M059J (cell line): ENCODE results near the gene SPATA24. TPM values are rescaled to one million over a fixed set of nuclear protein-coding genes. Genes with fewer than 3 reads are reported as not detected.
A peak's percentile ranks its signal among the peaks of the same experiment; 100 is the strongest.
"Not testable (repeated sequence)": the region's sequence is repeated elsewhere in the genome, so short reads cannot be mapped to it uniquely, and the experiment has no call there.

Experiments used
- DNase-seq: peaks from one replicate; pipeline ENCODE4 v3.0.0-alpha.2; 2012; ENCODE audit warnings: low read depth
- total RNA-seq: library from RNA; depleted of rRNA; stranded (reverse); fragments of >200 nt; shearing (Covaris generic); gene quantifications from 2 replicates; pipeline ENCODE4 v1.2.3, GENCODE V29; 2014

The SPATA24 gene
- total RNA-seq, 1 experiment from 2014 or later, result 6.3 TPM

DNA sequence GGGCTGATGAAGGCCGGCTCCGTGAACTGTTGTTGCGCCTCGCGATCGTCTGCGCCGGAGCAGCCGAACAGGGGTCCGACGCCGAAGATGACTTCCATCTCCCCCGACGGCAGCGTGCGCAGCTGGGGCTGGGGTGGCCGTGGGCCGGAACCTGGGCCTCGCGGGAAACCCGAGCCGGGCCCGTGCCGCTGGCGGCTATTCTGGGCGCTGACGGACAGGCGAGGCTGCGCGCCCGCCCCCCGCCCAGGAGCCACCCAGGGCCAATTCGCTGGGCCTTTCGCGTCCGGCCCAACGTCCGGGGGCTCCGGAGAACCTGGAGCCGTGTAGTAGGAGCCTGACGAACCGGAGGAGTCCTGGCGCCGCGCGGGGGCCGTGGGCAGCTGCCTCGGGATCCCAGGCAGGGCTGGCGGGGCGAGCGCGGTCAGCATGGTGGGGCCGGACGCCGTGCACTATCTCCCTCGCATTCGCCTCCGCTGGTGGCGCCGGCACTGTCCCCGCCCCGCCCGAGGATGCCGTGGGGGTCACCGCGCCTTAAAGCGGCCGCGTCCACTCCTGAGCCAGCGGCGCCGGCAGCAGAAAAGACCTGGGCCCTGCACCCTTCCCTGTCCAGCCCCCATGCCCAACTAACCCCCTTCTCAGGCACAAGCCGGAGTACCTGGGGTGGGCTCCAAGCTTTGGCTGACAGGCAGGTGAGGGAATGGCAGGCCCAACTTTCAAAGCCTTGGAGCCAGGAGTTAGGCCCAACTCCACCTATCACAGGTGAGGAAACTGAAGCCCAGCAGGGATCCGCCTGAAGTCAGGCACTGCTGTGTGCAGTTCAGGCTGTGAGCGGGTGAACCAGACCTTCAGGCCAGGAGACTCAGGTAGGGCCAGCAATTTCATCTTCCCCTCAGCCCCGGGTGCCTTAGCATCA, 9.0 kb downstream of the SPATA24 start, which contains the start of gene PROB1:
Gene PROB1 (minus strand): TSS at position 451 of the 913 bp plus-strand sequence. CDS start 23 bp downstream, at position 428.
- no peak for DNase-seq

DNA sequence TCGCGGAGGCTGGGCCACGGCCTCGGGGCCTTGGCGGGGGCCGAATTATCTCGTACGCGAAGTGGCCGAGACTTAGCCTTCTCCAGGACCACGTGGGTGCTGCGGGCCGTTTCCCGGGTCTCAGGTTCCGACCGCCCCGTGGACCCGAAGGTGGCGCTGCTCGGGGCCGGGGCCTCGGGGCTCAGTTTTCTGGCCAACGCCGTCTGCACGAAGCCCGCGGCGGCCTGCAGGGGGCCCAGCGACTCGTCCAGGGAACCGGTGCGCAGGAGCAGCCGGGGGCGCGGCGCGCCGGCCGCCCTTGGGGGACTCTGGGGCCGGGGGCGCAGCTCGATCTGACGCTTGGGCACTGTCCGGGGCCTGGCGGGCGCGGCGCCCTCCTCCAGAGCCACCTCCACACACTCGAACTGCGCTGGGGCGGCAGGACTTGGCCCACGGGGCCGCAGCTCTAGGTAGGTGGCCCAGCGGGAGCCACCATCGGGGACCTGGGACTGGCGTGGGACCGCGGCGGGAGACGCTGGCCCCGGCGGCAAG, 9.7 kb downstream of the SPATA24 start:
- DNase-seq, result no peak

DNA sequence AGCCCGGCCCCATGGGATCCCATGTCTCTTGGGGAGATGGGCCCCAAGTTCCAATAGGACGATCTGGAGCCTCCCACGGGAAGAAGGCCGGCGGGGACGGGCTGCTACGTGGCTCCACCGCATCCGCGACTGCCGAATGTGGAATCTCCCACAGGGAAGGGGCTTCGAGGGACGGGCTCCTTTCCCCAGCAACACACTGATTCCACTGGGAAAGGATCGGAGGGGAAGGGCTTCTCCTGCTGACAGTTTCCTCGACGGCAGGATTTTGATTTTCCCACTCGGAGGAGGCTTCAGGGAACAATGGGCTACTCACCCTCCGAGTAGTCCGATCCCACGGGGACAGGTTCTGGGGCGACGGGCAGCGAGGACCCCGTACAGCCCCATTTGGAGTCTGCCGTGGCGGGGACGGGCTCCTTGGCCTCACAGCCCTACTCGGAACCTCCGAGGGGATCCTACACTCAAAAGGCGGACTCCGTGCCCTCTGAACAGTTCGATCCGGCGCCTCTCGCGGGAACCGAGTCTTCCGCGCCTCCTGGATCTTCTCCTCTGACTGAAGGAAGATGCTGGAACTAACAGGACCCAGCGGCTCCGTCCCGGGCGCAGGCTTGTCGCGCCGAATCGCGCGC, 10.3 kb downstream of the SPATA24 start:
- no peak for DNase-seq

DNA sequence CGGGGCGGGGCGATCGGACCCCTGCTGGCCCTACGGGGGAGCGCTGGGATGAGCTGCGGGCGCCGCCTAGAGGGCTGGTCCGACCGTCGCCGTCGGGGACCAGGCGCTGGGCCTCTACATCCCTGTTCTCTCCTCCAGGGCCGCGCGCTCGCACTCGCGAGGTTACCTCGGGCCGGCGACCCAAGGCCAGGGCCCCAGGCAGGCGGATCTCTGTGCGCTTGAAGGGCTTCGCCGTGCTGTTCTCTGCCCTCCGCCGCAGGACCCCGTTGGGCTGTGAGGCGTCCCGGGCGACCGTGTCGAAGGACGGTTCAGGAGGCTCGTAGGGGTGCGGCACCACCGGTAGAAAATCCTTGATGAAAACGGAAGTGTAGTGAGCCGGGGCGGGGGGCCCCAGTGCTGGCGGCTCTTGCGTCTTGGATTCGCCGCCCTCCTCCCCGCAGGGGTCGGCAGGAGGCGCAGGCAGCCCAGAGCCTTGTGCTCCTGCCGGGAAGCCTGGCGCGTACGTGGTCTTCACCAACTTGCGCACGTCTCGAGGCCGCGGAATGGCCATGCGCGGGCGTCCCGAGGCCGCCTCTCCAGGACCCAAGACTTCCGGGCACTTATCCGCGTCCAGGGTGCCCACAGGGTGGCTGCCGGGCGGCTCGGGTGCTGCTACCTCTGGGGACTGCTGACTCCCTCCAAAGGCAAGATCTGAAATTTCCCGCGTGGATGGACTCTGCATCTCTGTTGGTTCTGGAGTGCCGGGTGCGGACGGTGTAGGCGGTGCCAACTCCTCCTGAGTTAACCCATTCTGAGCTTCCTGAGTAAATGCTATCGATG, 11.0 kb downstream of the SPATA24 start:
- no peak for DNase-seq

DNA sequence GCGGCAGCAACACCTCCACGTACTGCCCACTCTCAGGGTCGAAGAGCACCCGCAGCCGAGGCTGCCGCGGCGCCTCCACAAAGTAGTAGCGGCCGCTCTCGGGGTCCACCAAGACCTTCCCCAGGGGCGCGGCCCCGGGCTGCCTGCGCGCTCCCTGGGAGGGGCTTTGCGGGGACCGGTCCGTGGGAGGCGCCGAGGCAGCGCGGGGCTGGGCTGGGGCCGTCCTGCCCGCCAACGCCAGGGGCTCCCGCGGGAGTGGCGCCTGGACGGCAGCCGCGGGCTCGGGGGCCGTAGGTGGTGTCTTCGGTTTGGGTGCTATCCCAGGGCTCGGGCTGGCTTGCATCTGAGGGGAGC, 11.6 kb downstream of the SPATA24 start:
- DNase-seq, result no peak

DNA sequence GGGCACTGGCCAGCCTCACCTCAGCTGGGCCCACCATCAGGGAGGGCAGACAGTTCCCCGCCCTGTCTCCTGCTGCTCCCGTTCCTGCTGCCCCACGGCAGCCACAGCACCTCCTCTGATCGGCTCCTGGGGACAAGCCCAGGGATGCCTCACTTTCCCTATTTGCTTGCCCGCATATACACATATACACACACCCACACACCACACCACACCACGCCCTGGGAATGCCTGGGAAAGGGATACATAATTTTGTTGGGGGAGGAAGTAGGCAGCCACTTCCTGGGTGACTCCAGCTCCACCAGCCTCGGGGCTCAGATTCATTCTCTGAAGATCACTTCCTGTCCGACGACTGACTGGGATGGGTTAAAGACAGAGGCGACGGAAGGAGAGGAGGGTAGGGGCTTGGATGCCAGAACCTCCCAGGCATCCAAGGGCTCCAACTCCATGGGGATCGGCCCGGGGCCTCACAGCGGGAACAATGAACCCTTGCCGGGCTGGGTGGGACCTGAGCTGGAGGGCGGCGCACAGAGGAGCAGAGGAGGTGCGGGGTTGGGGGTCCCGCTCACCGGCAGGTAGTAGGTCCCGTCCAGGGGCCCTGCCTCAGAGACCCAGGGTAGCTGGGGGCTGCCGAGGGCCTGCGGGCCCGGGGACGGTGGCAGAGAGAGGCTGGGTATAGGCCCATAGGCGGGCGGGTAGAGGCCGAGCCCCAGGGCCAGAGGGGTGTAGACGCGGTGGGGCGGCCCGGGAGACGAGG, 12.1 kb downstream of the SPATA24 start:
- peak; percentile 57 for DNase-seq

DNA sequence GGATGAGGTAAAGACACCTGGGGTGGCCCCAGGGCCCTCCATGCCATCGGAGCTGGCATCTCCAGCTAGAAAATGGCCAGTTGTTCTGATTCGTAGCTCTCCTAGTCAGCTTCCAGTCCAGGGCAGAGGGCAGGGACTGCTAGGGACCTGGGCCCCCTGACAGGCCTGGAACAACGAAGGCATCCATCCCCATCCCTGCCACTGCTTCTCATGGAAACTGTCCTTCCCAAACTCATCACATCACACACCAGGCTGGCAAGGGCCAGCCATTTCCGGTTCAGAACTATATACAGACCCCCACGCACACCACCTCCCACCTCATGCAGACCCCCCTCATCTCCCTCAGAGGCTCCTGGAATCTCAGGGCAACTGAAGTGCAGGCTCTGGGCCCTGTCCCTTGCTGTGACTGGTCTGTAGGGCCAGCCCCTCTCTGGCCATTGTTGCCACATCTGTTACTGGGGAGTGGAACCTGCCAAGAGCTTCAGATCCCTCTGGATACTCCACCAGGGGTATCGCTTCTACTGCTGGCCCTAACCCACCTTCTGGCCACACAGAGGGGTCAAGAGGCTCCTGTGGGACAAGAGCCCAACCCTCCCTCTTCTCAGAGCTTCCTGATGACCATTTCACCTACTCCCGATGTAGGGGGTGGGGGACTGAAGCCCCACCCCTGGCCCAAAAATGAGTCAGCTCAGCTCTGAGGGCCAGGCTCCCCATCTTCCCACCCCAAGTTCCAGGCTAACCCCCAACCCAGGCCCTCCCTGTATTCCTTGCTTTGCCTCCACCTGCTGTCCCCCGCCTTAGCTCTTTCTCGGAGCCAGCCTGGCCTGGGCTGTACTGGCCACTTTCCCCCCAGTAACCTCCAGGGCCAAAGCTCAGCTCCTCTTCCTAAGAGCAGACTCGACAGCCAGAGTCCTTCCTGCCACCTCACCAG, 13.0 kb downstream of the SPATA24 start:
- DNase-seq, result no peak

DNA sequence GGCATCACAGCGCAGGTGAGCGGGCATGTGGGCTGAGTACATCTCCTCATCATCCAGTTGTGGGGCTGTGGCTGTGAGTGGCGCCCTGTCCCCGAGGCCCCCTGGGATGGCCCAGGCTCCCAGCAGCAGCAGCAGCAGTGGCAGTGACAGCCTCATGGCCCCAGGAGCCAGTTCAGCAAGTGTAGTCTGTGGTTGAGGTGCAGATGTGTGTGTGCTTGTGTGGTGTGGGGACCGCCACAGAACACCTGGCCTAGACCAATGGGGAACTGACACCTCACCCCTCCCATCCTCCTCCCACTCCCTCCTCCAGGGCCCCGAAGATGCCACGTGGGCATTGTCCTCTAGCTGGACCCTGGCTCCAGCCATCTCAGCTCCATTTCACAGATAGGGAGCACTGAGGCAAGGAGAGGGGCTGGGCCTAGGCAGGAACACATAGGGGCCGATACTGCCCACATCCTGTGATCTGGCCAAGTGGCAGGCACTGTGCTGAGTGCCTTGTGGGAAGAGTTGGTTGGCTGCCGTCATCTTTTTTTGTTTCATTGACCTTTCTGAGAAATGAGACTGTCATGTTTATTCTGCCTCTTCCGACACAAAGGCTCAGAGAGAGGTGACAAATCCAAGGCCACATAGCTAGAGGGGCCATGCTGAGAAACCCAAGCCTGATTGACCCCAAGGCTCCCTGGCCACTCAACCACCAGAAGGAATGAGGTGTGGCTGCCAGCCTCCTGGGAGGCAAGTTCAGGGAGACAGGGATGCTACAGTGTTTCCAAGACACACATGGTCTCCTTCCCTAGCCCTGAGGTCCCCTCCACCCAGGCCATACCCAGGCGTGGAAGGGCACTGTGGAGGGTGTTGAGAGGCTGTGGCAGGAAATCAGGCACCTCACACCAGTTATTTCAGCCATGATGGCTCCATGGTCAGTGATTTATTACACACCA, 13.9 kb downstream of the SPATA24 start, which contains the start of gene MZB1:
Gene MZB1 (minus strand): TSS at position 213 of the 938 bp plus-strand sequence. CDS start 57 bp downstream, at position 156.
- no peak for DNase-seq

DNA sequence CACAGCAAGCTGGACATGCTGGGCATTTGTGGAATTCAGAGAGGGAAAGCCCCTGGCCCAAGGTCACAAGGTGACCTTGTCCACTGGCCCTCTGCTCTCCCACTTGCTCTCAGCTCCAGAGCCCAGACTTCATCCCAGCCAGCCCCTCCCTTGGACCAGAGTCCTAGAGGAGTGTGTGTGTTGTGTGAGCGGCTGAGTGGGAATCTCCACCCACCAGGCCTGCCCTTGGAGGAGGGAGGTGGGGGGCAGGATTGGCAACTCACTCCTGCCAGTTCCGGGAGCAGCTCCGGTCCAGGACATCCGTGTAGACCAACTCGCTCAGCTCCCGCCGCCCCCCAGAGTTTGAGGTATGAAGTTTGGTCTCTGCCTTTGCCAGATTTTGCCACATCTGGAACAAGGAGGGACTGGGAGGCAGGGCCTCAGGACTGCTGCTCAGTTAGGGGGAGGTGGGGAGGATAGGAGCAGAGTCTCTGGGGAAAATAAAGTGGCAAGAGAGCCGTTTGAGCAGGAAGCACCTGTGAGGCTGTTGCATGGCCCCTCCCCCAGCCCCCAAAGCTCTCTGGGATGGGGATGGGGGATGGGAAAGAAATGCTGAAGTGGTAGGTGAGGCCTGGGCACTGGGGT, 15.6 kb downstream of the SPATA24 start:
- DNase-seq, result no peak

DNA sequence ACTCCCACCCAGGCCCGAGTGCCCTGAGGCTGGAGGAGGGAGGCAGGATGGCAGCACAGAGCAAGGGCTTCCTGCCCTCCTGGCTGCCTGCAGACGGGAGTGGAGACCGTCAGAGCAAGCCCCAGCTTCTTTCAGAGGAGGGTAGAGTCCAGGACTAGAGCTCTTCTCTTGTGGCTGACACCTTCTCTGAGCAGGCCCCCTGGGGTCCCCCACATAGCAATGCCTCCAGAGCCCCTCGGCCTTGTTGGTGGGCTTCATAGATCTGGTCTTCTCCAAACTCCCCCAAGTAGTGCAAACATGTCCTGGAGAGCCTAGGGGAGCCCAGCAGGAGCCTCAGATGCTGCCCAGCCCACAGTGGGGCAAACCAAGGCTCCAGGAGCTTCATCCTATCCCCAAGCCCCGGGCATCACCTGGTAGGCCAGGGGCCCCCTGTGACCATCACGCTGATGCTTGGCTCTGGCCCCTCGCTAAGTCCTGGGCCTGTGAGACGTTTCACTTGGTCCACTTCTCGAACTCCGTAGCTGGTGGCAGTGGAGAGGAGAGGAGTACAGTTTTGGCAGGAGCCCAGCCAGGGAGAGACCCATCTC, 16.2 kb downstream of the SPATA24 start:
- DNase-seq, result no peak

DNA sequence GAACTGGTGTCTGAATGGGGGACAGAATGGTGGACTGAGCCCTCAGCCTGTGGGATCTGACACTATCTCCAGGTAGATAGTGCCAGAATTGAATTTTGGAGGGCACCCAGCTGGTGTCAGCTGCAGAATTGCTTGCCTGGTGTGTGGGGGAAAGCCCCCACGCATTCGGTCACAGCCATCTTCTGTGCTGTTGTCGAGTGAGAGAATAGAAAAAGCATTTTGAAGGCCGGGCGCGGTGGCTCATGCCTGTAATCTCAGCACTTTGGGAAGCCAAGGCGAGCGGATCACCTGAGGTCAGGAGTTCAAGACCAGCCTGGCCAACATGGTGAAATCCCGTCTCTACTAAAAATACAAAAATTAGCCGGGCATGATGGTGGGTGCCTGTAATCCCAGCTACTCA, 16.9 kb downstream of the SPATA24 start:
- not testable (repeated sequence) for DNase-seq

DNA sequence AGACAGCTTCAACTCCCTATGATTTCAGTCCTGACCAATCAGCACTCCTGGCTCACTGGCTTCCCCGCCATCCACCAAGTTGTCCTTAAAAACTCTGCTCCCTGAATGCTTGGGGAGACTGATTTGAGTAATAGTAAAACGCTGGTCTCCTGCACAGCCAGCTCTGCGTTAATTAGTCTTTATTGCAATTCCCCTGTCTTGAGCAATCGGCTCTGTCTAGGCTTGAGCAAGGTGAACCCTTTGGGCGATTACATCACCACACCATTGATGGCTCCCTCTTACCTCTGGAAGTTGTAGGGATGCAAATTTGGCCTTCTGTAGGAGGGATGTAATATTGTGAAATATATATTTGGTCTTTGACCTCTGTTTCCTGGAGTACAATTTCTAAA, 17.8 kb downstream of the SPATA24 start:
- DNase-seq, result no peak

DNA sequence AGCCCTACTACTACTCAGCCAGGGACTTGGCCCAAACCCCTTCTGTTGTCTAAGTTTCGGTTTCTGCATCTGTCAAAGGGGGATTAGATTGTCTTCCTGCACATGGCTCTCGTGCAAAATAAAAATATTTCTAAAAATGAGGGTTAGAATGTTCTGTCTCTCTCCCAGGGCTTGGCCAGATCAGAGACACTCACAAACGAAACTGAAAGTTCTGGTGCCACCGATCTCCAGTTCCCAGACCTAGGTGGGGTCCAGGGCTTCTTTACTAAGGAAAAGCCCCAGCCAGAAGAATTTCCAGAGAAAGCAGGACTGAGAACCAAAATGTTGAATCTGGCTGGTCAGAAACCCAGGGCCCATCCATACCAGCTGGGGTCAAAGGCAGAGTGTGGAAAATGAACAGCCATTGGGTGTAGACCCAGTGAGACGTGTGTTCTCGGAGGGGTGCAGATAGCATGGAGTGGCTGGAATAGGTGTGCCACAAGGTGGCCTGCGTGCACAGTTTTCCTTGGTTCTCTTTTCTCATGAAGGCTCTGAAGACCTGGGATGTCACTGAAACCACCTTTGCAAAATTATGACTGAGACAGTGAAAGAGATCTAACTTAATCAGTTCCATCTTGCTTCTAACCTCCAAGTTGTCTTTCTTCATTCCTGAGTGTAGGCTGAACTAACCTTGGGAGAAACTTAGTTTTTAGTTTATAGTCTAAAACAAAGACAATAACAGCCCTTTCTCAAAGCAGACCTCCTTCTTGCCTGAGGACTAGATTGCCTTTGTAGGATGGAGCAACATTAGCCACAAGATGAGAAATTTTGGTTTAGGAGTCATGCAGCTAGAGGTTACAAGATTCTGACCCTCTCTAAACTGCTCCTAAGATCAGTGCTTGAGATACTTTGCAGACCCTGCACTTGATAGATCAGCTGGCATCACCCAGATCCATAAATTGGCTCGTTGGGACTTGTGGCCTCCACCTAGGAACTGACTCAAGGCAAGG, 18.5 kb downstream of the SPATA24 start:
- peak; percentile 37 for DNase-seq

DNA sequence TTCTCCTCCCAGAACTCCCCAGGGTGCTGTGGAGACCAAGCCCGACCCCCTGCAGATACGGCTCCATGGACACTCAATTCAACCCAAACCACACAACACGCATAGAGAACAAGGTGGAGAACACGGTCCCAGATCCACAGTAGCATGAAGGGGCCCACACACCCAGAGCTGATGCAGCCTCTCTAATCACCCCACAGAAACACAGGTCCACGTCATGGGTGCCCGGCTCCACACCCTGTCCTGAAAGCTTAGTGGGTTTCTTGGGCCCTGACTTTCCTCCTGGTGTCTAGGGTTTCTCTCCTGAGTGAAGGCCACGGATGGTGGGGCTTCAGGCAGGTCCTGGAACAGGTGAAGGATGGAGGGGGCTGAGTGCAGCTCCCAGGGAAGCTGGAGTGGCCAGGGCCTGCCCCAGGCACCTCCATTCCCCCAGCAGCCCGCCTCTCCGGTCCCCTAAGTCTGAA, 19.3 kb downstream of the SPATA24 start:
- DNase-seq, result no peak

DNA sequence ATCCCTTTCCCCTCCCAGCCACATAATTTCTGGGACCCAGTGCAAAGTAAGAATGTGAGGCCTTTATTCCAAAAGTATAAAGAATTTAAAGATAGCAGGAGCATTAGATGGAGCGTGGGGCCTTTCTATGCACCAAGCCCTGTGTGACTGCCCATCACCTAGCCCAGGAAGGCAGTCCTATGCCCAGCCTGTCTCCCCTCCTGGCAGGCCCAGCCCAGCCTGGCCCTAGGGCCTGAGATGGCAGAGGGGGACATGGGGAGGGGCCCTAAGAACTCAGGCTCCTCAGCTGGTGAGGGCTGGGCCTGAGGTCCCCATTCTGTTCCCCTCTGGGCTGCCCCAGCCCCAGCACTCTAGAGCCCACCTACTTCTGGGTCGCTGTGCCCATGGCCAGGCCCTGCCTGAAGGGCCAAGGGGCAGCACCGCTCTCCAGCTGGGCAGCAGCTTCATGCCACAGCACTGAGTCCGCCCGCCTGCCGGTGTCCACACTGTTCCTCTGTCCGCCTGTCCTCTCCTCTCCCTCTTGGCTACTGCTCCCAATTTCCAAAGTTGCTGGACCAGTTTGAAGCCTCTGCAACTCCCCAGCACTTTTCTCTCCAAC, 19.8 kb downstream of the SPATA24 start:
- no peak for DNase-seq

DNA sequence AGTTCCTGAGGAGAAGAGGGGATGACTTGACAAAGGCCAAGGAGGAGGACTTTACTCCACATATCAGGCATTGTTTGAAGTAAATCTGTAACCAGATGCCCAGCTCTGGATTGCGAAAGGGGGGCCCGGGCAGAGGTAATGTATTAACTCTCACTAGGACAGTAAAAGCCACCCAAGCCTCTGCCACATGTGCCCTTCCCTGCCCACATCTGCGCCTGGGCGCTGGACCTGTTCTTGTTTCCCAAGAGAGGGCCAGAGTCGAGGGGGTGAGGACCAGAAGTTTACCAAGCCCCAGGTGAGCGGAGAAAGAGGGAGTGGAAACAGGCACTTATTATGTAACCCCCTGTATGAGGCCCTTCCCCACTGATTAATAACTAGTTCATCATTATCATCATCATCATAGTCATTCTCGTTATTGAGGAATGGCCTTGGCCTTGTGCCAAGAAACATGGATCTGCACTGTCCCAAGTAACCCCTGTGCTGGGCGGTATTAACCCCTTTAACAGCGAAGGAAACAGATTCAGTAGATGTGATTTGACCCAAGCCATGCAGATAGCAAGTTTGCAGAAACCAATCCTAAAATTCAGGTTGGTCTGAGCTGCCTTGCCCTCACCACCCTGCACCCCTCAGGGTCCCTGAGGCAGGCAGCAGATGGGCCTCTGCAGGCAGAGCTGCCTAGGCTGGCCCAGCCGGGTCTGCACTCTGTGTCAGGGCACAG, 20.5 kb downstream of the SPATA24 start, which contains the start of gene SLC23A1:
Gene SLC23A1 (minus strand): TSS at position 23 of the 718 bp plus-strand sequence. CDS start 44 bp downstream, outside the sequence.
- DNase-seq, result no peak
